Testis (tissue), 2 donors: ENCODE results near the gene EHHADH.

Experiments used
- POLR2A ChIP-seq: fragments of 450-650 bp; IDR thresholded peaks from one replicate; pipeline ENCODE4 v1.6.1; 2017; ENCODE audit warnings: antibody characterized with exemption, mild to moderate bottlenecking, moderate library complexity
- TF ChIP-seq, protein P1 (sequence below), 3 experiments: fragments of 450-650 bp in 2 of 3; fragments of 200-600 bp in 1 of 3; sonication (generic) in 1 of 3; IDR thresholded peaks; one replicate each; pipeline ENCODE4 v1.5.1; 2016 to 2019; ENCODE audit warnings: antibody characterized with exemption in 3 of 3, mild to moderate bottlenecking in 2 of 3, moderate library complexity in 1 of 3

DNA sequence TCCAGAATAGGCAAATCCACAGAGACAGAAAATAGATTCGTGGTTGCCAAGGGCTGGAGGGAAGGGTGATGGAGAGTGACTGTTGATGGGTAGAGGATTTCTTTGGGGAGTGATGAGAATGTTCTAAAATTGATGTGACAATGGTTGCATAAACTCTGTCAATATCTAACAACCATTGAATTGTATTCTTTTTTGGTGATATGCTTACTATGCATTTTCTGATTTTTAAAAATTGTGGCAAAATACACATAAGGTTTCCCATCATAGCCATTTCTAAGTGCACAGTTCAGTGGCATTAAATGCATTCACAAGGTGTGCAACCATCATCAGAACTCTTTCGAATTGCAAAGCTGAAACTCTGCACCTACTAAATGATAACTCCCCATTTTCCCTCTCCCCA is 56.8 kb downstream of the EHHADH start:
- TF ChIP-seq, protein P1, sequence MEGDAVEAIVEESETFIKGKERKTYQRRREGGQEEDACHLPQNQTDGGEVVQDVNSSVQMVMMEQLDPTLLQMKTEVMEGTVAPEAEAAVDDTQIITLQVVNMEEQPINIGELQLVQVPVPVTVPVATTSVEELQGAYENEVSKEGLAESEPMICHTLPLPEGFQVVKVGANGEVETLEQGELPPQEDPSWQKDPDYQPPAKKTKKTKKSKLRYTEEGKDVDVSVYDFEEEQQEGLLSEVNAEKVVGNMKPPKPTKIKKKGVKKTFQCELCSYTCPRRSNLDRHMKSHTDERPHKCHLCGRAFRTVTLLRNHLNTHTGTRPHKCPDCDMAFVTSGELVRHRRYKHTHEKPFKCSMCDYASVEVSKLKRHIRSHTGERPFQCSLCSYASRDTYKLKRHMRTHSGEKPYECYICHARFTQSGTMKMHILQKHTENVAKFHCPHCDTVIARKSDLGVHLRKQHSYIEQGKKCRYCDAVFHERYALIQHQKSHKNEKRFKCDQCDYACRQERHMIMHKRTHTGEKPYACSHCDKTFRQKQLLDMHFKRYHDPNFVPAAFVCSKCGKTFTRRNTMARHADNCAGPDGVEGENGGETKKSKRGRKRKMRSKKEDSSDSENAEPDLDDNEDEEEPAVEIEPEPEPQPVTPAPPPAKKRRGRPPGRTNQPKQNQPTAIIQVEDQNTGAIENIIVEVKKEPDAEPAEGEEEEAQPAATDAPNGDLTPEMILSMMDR (IDR thresholded peaks at IDR 0.05) = no peak
- no peak for TF ChIP-seq POLR2A
